Right kidney (tissue), 1 donor: Measurements from ENCODE around the gene COMMD3.

Experiments
- DNase-seq: peaks from one replicate; pipeline ENCODE4 v3.0.0-alpha.2; 2016

Gene COMMD3

GRCh38 chr10:22318772-22319171 lies 2.6 kb downstream of the COMMD3 start:
- no peak for DNase-seq

- DNase-seq: no peak
Measured at GRCh38 chr10:22319547-22319979, 3.4 kb downstream of the COMMD3 start.

DNA sequence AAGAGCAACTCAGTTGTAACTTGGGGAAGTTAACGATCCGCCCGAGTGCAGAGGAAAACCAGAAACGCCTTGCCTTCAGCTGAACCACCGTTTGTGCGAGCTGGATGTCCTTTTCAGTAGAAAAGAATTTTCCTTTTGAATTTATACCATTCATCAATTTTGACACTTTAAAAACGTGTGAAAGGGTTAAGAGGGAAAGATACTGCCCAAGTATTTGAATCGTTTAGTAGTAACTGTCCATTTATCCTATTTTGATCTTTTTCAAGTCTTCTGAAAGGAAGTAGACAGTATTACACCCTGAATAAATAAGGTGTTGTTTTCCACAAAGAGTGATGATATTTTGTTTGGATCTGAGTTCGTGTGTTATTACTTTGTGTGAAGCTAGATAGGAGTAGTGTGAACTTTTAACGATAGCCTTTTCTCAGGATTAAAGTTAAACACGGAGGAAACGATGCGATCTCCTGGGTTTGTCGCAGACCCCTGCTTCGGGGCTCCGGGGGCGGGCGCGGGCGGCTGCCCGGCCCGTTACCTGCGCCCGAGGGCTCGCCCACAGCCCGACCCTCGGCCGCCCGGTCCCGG lies 3.9 kb downstream of the COMMD3 start:
- peak; percentile 70 for DNase-seq

DNA sequence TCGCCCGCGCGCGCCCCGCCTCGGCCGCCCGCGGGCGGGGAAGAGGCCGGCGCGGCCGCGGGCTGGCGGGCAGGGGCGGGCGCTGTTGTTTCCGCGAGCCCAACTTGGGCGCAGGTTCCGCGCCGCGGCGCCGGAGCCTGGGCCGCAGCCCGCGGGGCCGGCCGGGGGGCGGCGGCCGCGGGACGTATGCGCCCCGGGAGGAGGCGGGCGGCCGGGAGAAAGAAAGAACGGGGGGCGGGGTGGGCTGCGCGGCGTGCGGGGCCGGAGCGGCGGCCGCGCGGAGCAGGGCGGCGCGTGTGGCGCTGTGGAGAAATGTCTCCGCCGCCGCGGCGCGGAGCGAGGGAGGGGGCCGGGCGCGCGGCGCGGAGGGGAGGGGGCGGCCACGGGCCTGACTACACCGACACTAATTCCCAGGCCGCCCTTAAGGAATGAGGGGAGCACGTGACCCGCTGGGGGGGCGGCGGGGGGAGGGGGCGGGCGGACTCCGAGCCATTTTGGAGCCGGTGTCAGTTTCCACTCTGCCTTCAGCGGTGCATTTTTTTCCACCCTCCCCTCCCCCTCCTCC lies 4.5 kb downstream of the COMMD3 start, which contains the start of gene BMI1:
Gene BMI1 (plus strand): TSS at position 509 of the 565 bp plus-strand sequence. CDS start 5,351 bp downstream, outside the sequence.
- DNase-seq: peak; percentile 10

- peak; percentile 97 for DNase-seq
Measured at GRCh38 chr10:22321156-22321923, 5.2 kb downstream of the COMMD3 start.

GRCh38 chr10:22321924-22322640 lies 5.9 kb downstream of the COMMD3 start:
- peak; percentile 83 for DNase-seq

DNA sequence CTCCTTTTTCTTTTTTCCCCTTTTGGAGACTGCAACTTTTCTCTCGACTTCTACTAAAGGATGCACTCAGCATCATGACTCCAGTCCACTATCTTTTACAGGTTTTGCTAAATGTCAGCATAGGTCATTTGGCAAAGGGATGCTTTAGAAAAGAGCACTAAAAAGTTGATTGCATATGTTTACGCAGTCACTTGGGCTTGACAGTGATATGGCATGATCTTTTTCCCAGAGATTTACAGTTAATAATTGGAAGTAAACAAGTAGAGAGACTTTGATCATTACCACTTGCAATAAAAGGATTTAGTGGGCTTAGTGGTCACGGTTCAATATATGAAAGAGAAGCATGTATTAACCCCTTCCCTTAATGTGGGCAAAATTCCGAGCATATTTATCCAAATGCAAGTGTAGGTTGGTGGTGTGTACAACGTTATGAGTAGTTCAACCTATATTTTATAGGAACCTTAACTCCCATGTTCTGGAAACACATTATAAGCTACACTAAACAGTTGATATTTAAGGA lies 6.5 kb downstream of the COMMD3 start:
- no peak for DNase-seq

DNA sequence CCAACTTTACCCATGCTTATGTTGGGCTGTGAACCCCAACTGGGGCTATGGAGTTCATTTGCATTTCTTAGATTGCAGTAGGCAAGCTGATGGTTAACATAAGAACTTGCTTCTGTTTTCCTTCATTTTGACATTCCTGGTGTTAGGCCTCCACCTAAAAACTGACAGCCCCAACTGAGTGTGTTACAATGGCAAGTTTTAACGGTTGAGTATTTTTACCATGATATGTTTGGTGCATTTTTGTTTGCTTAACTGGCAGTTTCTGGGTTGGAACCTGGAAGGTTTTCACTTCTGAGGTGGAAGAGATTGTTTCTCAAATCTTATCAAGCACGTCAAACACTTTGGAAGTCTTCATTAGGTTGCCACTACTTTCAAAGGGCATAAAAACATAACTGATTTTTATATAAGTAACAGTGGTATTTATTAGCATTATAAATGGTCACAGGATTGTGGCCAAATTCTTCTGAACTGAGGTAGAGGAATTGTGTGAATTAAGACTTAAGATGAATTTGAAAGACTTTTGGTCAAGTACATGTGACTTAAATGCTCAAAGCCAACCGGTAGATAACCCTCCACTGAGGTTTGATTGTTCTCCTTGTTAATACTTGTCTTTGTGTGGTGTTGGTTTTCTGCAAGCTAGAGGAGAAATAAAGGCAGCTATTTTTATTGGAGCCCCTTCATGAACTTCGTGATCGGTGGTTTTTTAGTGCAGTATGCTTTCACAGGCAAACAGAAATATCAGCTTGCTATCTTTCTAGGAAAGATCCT lies 7.5 kb downstream of the COMMD3 start:
- no peak for DNase-seq

- DNase-seq: peak; percentile 20
Measured at GRCh38 chr10:22324413-22324812, 8.2 kb downstream of the COMMD3 start.

DNA sequence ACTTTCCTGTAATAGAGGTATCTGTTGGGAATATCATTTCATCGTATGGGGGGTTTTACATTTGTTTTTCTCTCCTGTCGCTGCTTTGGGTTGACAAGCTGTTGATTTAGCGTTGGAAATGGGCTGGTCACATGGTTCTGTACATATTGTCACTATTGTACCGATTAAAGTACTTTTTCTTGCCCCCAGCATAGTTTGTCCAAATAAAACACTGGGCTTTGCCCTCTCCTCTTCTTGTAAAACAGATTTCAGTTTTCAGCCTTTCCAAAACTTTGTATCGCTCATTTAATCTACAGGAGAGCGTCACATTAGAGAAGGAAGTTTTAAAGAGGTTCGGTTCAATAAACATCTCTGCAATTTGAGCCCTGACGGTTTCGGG lies 8.7 kb downstream of the COMMD3 start:
- no peak for DNase-seq

DNA sequence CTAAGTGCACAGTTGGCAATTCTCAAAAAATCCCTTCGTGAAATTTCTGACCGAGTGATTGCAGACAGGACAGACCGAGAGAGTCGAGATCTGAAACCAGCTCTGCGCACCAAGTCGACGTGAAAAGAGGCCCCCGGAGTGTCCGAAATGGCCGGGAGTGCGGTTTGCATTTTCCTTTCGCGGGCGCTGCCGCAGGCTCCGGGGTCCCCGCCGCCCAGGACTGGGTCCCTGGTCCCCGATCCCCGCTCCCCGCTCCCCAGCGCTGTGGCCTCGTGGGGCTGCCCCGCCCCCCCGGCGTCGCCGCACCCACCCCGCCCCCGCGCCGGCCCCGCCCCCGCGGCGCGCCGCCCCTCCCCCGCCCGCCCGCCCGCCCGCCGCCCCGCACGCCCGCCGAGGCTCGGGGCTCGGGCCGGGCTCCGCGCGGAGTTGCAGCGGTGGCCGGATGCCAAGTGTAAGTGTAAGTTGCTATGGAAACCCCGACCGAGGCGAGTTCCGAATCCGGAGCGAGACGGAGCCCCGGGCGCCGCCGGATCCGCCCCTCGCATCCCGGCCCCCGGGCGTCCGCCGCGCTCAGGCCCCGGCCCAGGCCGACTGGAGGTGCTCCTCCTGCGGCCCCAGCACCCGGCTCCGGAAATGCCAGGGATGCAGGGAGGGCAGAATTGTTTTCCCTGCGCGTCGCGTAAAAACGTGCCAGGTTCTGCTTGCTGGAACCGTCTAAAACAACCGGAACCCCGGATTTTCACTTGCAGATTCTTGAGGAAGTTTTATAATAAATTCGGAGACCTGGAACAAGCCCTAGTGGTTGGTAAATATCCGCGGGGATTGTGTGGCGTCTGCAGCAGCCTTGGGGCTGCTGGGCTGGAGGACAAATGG lies 9.3 kb downstream of the COMMD3 start:
- DNase-seq: peak; percentile 90

DNA sequence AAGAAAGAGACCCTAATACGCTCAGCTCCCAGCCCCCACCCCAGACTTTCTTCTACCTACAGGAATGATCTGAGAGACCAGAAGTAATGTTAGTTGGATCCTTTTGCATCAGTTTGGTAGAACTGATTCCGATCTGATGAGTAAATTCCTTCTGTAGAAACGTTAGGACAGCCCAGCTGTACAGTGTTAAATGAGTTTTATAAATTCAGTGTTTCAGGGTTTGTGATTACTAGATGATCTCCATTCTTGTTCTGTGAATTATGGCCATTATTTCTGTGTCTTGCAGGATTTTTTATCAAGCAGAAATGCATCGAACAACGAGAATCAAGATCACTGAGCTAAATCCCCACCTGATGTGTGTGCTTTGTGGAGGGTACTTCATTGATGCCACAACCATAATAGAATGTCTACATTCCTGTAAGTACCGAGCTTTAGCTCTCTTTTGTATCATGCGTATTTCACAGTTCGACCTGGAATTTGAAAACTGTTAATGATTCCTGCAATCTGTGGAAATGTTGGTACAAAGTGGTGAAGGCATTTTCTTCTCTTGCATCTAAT lies 10.0 kb downstream of the COMMD3 start:
- no peak for DNase-seq

GRCh38 chr10:22329150-22329549 lies 13.0 kb downstream of the COMMD3 start:
- no peak for DNase-seq

- DNase-seq: no peak
Measured at GRCh38 chr10:22332116-22332692, 16.0 kb downstream of the COMMD3 start.

- DNase-seq: peak; percentile 28
Measured at GRCh38 chr10:22333167-22333974, 17.2 kb downstream of the COMMD3 start.

GRCh38 chr10:22333975-22334282 lies 17.7 kb downstream of the COMMD3 start:
- DNase-seq: no peak

DNA sequence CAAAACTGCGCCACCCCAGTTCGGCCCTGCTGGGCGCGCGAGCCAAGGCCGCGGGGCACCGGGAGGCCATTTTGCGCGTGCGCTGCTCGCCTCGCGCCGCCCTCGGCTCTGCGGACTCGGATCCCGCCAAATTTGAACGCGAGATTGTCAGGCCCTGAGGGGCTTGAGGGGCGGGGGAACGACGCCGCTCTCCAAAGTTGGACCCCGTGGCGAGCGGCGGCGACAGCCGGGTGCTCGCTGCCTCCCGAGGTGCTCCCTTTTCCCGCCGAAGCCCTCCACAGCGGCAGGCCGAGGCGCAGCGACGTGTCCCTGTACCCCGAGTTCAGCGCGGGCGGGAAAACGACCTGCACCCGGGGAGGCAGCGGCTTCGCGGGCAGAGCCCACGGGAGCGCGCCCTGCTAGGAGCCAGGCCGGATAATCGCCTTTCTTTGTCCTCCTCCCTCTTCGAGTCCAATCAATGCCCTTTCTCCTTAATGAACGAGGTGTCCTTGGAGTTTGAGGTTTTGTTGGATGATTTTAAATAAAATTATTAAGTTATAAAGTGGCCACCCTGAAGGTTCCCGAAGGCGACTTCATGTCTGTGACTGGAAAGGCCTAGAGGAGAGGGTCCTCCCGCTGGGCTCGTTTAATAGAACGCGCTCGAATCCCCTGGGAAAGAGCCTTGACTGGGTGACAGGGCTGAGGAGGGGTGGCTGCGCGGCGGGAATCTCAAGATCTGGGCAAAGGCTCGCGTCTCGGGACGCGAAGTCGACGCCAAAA lies 18.4 kb downstream of the COMMD3 start:
- DNase-seq: peak; percentile 79

DNA sequence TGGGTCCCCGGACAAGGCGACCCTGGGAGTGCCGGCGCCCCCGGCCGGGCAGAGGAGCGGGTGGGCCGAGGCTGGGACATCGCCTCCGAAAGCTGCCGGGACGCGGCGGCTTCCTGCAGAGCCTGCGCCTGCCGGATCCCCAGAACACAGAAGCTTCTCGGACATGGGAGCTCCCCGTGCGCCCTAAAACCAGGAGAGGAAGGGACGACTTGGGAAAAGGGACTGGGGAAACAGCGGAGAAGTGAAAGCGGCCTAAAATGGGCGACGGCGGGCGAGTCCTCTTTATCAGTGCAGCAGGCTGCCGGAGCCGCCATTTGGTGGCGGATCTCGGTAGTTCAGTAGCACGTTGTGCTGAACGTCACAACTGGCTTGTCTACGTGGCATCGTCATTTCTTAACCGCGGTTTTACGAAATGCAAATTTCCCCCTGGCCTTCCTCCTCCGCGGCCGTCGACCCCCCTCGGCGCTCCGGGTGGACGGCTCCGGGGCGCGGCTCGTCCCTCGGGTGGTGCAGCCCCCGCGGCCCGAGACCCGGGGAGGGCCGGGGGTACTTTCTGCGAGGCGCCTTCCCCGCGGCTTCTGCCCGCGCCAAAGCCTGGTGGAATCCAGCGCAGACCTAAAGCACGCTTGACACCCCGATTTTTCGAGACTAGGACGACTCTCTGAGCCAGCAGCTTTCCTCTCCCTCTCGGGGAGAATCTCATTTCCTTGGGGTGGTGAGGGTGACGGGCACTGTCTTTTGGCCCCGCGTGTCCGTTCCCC lies 19.2 kb downstream of the COMMD3 start:
- peak; percentile 94 for DNase-seq
